DMS153 (cell line): ENCODE results near the gene CXXC1.
"Not testable (repeated sequence)": the region's sequence is repeated elsewhere in the genome, so short reads cannot be mapped to it uniquely, and the experiment has no call there.

Source experiments
- DNase-seq: peaks from one replicate; lab custom pipeline; 2025; lab: John Stamatoyannopoulos, UW

CXXC1 gene

GRCh38 chr18:50297621-50298442 is 10.3 kb upstream of the CXXC1 start:
- DNase-seq: peak; percentile 39

- no peak for DNase-seq
Observed at GRCh38 chr18:50293039-50293438, 5.5 kb upstream of the CXXC1 start.

GRCh38 chr18:50289108-50289443 is 1.6 kb upstream of the CXXC1 start:
- DNase-seq: no peak

DNA sequence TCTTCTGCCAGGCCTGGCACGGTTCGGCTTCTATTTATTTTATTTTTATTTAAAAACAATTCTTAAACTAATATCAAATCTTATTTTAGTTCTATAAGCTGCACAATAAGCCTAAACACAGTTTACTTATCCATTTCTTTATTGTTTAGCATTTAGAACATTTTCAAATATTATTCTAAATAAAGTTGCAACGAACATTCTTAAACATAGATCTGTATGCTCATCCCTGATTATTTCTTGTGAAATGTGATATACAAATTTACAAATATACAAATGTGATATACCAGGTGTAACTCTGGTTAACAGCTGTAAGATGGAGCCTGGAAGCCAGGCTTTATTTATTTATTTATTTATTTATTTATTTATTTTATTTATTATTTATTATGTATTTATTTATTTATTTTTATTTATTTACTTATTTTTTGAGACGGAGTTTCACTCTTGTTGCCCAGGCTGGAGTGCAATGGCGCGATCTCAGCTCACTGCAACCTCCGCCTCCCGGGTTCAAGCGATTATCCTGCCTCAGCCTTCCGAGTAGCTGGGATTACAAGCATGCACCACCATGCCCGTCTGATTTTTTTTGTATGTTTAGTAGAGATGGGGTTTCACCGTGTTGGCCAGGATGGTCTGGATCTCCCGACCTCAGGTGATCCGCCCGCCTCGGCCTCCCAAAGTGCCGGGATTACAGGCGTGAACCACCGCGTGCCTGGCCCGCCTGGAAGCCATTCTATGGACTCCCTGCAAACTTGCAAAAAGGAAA is 1.0 kb upstream of the CXXC1 start:
- DNase-seq: not testable (repeated sequence)

DNA sequence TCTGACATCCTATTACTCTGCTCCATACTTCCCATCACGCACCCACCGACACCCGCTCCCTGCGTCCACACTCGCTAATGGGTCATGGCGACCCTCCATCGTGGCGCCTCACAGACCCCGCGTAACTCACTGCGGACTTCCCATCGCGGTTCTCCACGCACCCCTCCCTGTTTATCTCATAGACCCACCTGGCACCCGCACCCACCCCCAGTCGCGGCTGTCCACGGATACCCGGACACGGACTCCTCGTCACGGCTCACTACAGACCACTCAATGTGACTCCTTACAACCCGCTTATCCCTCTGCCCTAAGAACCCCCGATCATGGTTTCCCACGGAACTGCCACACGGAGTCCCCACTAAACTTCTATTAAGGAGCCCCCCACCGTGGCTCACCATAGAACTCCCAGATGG is 458 bp downstream of the CXXC1 start:
- DNase-seq: no peak

DNA sequence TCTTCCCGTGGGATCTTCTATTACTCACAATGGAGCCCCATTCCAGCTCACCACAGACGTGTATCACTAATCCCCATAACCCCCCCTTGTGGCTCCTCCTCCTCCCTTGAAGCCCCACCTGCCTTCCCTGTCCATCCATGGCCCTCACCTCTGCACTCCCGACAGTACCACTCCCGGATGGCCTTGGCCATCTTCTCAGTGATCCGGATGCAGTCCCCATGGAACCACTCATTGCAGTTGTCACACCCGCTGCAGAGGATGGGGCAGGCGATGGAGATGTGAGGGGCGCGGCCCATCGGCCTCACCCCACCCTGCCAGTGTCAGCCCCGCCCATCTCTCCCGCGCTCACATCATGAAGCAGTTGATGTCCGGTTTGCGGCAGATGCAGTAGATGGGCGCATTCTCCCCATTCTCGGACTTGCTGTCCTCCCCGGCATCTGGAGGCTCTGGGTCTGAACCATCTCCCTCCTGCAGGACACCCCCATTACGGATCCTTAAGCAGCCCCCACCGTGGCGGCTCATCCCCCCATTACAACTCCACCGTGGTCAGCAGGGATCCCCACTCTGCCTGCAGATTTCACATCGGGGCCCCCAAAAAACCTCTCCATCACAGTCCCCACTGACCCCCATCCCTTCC is 983 bp downstream of the CXXC1 start:
- DNase-seq: no peak

DNA sequence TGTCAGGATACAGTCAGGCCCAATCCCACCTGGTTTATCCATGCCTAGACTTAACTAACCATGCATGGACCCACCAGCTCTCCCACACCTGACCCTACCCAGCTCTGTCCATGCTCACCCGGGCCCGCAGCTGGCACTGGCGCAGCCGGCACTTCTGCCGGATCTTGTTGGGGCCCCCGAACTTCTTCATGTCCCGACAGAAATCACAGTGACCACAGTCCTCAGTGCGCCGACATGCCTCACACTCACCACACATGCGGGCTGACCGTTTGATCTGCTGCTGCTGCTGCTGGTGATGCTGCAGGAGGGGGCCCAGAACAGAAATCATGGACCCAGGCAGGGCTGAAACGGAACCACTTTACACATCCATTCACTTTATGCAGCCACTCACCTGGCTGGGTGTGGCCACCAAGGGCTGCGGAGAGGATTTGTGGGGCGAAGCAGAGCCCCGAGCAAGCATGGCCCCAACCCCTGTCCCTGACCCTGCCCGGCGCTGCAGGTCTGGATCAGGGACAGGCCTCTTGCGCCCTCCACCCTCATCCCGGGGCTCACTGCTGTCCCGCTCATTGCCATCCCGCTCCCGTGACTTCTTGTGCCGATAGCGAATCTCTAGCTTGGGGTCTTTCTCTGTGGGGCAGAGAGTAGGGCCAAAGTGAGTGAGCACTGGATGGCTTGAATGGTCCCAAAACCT is 1.7 kb downstream of the CXXC1 start:
- no peak for DNase-seq

- DNase-seq: no peak
Observed at GRCh38 chr18:50285071-50285470, 2.4 kb downstream of the CXXC1 start.

DNA sequence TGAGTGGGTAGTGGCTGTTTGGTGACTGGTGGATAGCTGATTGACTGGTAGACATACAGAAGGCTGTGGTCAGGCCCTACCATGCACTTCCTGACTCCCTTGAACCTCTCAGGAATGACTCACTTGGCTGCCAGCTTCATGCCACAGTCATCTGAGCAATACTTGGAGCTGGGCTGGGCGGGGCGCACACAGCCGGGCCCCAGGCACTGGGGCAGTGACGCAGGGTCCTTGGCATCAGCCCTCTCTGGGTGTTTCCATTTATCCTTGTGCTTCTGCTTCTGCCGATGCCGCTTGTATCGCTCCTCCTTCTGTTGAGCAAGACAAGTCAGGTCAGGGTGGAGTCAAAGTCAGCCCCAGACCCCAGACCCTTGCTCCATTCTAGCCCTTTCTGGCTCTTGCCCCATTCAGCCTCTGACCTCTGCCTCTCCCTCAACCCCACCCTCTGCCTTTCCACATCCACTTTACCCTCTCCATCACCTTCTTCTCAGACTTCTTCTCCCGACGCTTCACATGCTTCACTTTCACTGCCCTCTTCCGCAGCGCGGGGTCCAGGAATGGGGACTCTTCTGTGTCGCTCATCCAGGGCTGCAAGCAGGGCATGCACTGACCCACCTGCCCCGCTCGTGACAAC is 3.1 kb downstream of the CXXC1 start:
- no peak for DNase-seq

DNA sequence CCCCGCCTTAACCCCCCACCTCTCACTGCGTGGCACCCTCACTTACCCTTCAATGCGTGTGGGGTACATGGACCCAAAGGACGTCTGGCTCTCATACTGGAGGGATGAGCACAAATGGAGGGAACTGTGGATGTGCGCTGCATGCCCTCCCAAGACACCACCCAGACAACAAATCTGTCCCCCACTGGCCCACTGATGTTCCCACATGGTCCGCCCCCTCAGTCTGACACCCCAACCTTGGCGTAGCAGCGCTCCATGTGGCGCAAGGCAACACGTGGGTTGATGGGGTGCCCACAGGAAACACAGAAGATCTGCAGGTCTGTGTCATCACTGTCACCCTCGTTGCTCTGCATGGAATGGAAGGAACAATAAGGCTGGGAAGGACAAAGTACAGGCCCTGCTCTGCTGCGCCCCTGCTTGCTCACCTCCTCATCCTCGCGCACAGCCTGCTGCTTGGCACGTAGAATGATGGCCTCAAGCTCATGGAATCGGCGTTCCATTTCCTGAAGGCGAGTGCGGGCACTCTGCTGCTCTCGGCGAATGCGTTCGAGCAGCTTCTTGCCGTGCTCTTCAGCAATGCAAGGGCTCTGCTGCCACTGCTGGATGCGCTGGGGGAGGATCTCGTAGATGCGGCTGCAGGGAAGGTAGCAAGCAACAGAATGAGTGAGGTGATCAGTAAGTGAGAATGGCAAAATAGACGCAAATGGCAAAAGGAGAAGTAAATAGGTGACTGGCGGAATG is 3.9 kb downstream of the CXXC1 start:
- DNase-seq: no peak

DNA sequence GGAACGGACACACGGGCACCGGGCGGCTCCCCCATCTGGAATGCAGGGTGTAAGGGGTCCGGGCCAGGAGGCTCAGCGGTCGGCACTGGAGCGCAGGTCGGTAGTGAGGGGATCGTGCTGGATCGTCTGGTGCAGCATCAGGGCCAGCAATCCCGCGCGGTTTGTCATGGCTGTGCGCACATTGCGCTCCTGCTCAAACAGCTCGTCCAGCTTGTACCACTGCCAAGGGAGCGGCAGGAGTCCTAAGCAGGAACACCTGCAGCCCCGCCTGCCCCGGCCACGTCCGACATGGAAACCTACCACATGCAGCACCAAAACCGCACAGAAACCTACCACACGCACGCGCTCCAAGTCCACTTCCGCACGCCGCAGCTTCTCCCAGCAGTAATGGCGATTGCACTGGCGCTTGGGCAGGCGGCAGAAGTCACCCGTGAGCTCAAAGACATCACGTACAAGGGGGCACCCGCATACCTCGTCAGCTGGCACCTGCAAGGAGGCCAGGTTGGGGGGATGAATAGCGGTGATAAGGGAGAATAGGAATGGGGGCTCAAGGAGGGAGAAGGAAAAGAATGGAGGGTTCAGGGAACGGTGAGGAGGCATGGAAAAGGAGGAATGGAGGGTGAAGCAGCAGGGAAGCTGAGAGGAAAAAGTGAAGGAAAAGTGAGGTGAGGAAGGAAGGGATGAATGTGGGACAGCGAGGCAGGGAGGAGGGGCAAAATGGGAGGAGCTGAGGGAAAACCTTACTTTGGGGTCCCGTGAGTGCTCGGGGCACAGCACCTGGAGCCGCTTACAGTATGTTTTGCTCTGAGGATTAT is 4.8 kb downstream of the CXXC1 start:
- no peak for DNase-seq

DNA sequence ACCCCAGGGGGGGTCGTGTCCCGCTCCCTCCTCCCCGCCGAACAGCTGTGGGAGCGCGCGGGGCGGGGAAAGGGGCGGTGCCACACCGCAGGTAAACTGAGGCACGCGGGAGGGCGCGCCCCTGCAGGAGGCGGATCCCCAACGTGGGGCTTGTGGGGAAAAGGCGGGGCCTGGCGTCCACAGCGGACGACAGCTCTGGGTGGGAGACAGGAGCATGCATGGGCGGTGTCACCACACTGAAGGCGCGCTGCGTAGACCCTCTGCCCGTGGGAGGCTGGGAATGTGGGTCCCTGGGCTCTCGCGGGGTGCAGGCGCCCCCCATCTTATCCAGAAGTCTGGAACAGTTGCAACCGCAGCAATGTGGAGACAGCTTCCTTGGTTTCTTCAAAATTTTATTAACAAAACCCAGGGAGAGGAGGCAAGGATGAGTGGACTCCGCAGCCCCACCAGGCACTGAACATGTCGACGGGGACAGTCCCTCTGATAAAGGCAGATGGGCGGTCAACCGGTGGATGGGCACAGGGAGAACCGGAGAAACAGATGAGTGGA is 5.4 kb downstream of the CXXC1 start:
- no peak for DNase-seq

- peak; percentile 96 for DNase-seq
Observed at GRCh38 chr18:50281295-50281971, 6.1 kb downstream of the CXXC1 start, which contains the start of gene MBD1. MBD1 (minus strand) TSS chr18:50281523; CDS start chr18:50279992, 1,531 bp downstream.

DNA sequence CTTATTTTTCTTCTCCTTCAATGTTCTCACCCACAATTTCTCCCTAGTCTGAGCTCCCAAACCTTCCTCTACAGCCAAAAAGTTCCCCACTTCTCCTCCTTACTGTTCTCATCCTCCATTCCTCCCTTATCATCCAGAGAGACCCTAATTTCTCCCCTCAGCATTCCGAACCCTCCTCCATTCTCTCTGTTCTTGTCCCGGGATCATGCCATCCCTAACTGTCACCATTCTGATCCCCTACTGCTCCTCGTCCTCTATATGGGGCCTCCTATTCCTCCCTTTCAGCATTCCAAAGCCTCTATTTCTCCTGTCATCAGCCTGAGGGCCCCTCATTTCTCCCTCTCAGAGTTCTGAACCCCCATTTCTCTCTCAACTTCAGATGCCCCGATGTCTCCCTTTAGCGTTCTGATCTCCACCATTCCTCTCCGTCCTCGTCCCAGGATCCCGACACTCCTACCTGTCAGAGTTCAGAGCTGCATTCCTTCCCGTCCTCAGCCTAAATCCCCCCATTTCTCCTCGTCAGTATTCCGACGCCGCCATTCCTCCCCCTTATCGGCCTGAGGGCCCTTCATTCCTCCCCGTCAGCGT is 6.7 kb downstream of the CXXC1 start:
- no peak for DNase-seq

DNA sequence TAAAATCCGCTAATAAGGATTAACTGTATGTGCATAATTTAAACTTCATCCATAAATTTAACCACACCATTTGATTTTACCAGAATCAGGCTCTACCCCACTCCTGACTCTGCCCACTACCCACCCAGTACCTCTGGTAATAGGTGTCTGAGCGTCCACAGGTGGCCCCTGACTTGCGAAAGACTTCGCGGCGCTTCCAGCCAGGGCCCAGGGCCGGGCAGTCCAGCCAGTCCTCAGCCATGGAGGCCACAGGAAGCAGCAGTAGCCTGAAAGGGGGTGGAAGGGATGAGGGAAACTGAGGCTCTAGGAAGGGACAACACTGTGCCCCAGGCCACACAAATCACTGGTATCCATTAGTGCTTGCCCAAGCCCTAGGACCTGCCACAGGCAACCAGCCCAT is 7.7 kb downstream of the CXXC1 start:
- DNase-seq: no peak

DNA sequence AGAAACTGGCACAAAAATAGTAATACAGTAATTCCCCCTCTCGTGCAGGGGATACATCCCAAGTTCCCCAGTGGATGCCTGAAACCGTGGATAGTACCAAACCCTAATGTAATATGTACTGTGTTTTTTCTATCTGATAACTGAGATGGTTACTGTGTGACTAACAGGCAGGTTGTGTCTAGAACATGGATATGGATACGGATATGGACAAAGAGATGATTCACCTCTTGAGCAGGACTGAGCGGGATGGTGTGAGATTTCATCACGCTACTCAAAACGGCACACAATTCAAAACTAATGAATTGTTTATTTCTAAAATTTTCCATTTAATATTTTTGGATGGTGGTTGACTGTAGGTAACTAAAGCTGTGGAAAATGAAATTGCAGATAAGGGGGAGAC is 9.6 kb downstream of the CXXC1 start:
- no peak for DNase-seq

GRCh38 chr18:50276452-50276851 is 11.0 kb downstream of the CXXC1 start:
- no peak for DNase-seq

DNA sequence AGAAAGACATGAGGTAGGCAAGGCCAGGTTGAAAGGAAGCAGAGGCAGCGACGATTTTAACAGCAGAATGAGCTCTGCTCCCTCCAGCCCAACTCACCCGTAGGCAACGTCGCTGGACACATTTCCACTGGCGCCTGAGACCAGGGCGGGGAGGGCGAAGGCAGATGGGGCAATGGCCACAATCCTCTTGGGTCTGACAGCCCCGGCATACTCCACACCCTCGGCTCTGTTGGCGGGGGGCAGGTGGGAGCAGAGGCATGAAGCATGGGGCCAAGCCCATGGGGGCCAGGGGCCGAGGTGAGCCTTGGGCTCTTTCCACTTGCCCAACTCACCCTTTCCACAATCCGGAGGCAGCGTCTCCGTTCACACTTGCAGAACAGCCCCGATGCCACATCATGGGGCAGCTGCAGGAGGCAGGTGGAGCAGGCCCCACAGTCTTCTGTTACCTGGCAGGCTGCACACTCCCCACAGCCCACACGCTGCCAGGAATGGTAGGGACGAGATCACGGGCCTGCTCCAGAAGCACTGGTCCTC is 11.9 kb downstream of the CXXC1 start:
- no peak for DNase-seq

GRCh38 chr18:50274941-50275340 is 12.6 kb downstream of the CXXC1 start:
- DNase-seq: no peak
